GM18499 (cell line): ENCODE data around the gene VAC14.

Experiments
- ATAC-seq: cut with Tn5 transposase; IDR thresholded peaks from one replicate; pipeline ENCODE4 v1.9.1; 2021; ENCODE audit warnings: moderate number of reproducible peaks; ENCODE audit not compliant: insufficient read depth, unreplicated experiment

The VAC14 gene

GRCh38 chr16:70696952-70697593 lies 103.9 kb downstream of the VAC14 start:
- no peak for ATAC-seq

- ATAC-seq = no peak
Measured at GRCh38 chr16:70696355-70696754, 104.6 kb downstream of the VAC14 start.

DNA sequence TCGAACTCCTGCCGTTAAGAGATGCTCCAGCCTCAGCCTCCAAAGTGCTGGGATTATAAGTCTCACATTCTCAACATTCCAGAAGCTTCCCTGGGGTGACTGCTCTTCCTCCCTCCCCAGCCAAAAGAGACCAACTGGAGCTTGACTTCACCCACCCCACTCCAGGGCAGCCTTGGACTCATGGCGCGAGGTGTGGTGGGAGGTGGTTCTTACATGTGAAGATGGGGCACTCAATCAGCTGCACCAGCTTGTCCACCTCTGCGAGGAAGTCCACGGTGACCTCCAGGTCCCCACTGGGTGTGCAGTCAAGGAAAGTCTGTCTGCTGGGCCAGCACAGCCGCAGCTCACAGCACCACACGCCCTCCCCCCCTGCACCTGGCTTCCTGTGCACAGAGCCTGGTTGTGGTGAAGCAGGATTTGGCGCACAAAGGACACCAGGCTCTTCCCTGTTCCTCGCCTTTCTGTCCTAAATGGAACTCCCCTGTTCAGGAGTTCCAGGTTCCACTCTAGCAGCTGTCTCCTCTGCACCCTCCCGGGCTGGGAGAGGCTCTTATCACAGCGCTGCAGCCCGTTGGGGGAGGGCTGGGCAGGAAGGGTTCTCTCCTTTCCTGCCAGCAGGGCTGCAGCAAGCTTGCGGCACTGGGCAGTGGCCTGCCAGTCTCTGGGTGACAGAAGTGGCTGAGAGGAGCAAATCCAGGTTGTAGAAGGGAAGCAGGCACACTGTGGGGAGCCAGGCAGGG lies 105.5 kb downstream of the VAC14 start:
- no peak for ATAC-seq

GRCh38 chr16:70694868-70695218 lies 106.1 kb downstream of the VAC14 start:
- ATAC-seq = no peak

- no peak for ATAC-seq
Measured at GRCh38 chr16:70694088-70694867, 106.7 kb downstream of the VAC14 start.

DNA sequence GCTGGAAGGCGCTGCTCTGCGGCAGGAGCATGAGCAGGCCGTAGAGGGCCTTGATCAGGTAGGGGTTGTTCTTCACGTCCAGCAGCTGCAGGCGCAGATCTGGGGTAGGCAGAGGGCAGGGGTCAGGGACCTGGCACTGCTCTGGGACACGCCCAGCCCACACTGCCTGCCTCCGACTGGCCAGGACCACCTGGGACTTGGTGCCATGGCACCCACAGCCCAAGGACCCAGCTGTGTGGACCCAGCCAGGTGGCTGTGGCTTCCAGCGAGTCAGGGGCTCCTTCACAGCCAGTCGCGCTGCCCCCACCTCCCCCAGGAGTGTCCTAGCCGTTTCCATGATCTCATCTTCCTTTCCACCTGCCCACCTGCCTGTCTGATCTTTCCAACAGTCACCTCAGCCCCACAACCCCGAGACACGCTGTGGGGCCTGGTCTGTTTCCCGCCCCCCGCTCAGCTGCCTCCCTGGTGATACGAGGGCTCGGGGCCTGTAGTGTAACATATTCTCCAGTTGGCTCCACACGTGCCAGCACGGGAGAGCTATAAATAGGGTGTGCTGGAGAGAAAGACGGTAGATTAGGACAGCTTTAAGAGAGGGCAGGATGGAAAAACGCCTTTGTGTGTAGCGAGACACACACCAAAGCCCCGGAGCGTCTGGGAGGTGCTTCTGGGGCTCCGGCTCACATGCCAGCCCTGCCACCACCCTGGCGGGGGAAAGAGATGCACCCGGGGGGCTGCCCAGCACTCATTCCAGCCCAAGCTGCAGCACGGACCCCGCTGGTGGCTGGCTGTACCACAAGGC lies 107.9 kb downstream of the VAC14 start:
- no peak for ATAC-seq

GRCh38 chr16:70692130-70692872 lies 108.7 kb downstream of the VAC14 start:
- no peak for ATAC-seq

DNA sequence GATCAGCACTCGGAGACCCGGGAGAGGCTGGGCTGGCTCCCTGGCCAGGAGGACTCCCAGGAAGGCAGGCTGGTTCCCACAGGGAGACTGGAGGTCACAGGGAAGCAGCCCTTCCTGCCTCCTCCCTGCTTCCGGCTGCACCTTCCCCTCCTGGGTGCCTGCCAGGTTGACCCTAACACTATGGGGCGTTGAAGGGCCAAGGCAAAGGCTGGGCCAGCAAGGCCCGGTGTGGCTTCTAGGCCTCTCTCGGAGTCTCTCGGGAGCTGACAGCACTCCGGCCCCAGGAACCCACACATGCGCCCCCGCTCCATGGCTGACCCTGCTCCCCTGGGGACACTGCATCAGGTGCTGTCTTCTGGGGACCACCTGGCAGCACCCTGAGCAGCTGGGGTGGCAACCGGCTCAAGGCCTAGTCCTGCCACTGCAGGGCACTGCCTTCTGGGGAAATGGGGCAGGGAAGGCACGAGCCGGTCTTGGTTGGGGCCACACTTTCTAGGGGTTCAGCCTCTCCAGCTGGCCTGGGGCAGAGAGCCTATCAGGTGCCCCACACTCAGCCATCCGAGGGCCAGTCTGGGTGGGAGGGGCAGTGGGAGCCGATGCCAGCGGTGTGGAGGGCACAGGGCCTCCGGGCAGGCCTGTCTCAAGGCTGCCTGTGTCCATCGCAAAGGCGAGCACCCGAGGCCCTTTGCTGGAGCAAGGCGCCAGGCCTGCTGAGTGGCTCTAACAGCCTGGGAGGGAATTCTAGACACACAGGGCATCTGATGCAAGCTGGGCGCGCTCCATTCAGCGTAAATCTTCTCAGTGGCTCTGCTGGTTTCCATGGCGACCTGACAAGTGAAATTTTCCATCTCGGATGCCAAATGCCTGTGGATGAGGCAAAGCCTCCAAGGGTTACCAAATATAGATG lies 109.5 kb downstream of the VAC14 start:
- ATAC-seq = no peak

GRCh38 chr16:70689970-70690891 lies 110.7 kb downstream of the VAC14 start:
- ATAC-seq = no peak

DNA sequence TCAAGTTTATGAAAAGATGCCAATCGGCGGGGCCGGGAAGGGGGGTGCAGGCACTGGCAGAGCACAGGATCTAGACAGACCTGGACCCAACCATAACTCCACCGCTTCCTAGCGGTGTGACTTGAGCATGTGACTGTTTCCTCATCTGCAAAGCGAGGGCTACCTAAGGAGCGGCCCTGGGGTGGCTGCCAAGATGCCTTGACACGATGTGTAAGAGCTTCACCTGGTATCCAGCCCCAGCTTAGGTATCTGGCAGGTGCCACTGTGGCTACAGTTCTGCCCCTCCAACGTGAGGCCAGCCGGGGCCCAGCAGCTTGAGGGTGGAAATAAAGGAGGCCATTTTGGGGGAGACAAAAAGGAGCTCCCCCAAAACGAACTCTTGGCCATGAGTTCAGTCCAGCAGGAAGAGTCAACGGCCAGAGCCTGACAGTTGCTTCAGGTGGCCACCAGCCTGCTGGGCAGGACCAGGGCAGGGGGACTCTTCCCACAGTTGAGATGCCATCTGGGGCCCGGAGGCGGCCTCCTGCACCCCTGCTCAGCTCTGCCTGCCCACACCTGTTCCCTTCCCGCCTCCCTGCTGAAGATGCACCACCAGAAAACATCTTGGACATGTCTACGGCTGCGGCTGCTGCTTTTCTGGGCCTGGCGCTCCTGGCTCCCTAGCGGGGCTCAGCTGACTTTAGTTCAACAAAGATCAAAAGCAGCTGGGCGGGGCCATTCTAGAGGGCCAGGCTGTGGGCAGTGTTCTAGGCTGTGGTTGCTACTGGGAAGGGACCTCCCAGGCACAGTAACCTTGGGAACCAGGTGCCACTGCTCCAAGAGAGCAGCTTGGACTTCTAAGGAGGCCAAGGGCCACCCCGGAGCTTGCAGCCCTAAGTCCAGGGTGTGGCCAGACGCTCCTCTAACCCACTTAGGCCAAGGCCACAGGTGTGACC lies 111.7 kb downstream of the VAC14 start:
- no peak for ATAC-seq

DNA sequence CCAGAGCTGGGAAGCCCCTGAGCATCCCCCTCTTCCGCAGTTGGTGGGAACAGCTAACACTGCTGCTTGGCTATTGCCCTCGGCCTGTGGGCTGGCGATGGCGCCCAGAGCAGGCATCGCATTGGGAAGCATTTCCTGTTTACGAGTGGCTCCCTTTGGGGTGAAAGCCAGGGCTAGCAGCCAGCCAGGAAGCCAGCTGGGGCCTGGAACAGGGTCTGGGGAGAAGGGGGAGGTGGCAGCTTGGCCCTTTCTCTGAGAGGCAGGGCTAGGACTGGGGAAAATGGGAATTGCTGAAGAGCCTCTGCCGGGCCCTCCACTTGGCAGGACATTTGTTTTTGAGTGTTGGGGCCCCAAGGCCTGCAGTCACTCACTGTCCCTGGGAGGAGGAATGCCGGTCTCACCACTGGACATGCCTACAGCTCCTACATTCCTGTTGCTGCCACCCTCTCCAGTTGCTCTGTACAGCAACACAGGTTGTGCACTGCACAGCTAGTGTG lies 112.7 kb downstream of the VAC14 start:
- ATAC-seq = no peak

GRCh38 chr16:70687671-70688245 lies 113.2 kb downstream of the VAC14 start:
- no peak for ATAC-seq

GRCh38 chr16:70687102-70687511 lies 113.9 kb downstream of the VAC14 start:
- ATAC-seq = no peak

- no peak for ATAC-seq
Measured at GRCh38 chr16:70686376-70687101, 114.4 kb downstream of the VAC14 start.

- no peak for ATAC-seq
Measured at GRCh38 chr16:70685938-70686375, 115.0 kb downstream of the VAC14 start, which contains the start of gene MTSS2. TSS of gene MTSS2 (minus strand) at chr16:70686053. CDS start at chr16:70685791, 262 bp downstream.
